ENCODE measurements around the gene GTF3C2. TPM values are rescaled to one million over a fixed set of nuclear protein-coding genes. Genes with fewer than 3 reads are reported as not detected.

The GTF3C2 gene
- polyA plus RNA-seq, 4 donors: 27.4 to 56.1 (median 35.7) TPM

DNA sequence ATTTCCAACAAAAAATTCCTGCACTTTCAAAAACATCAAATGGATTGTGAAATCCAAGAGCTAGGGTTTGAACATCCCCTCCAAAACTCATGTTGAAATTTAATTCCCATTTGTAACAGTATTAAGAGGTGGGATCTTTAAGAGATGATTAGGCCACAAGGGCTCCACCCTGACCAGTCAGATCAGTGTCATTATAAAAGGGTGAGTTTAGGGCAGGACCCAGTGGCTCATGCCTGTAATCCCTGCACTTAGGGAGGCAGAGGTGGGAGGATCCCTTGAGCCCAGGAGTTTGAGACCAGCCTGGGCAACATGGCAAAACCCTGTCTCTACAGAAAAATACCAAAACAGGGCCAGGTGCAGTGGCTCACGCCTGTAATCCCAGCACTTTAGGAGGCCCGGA is 8.9 kb downstream of the GTF3C2 start:
- peaks cover 5 to 30% (median 9%) of the 10 kb centered on the region in 3 donors for H3K36me3 ChIP-seq (ENCODE audit: control insufficient read depth in 3 of 3, insufficient read depth in 2 of 3, low read depth in 1 of 3, low read length in 3 of 3)
- DNase-seq (no peak), FAIRE-seq (no peak)
- 89 to 92% (median 91%) methylated on average over 2 of the region's 2 CpGs for WGBS, 3 donors
- H3K27ac ChIP-seq (ENCODE audit: low read depth in 1 of 3, low read length in 2 of 3): no peak overlapping the region
- no peak overlapping the region for H3K4me3 ChIP-seq (ENCODE audit: low read depth in 1 of 3, low read length in 3 of 3)
- H3K4me1 ChIP-seq (ENCODE audit: control insufficient read depth in 3 of 3, insufficient read depth in 2 of 3, low read depth in 1 of 3, low read length in 2 of 3): no peaks in the 10 kb centered on the region
- no peaks in the 10 kb centered on the region for H3K9me3 ChIP-seq (ENCODE audit: control insufficient read depth in 2 of 2, insufficient read depth in 1 of 2, low read depth in 1 of 2, low read length in 1 of 2)
- no peaks in the 10 kb centered on the region for H3K27me3 ChIP-seq (ENCODE audit: control insufficient read depth in 3 of 3, insufficient read depth in 3 of 3, low read length in 3 of 3)

DNA sequence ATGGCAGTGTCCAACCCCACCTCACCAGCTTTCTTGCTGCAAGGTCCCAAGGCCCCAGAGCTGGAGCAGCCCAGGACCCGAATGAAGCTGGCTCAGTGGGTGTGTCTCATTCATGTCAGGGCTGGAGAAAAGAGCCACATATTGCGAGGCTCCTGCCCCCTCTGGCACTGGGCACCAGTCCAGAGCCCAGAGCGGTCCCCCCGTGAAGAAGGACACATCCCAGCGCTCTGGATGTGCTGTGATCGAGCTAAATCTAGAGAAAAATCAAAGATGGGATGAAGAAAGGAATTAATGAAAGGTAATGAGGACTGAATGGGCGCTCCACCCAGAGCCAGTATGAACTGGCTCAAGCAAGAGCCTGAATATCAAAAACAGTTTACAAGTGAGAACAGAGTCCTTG is 20.4 kb downstream of the GTF3C2 start:
- no peak for DNase-seq
- H3K27ac ChIP-seq (ENCODE audit: low read depth in 1 of 3, low read length in 2 of 3): no peak overlapping the region
- peaks cover 25 to 78% (median 29%) of the 10 kb centered on the region in 3 donors for H3K36me3 ChIP-seq (ENCODE audit: control insufficient read depth in 3 of 3, insufficient read depth in 2 of 3, low read depth in 1 of 3, low read length in 3 of 3)
- WGBS, 3 donors: 96 to 97% (median 96%) methylated on average over 7 of the region's 7 CpGs
- no peak overlapping the region for H3K4me3 ChIP-seq (ENCODE audit: low read depth in 1 of 3, low read length in 3 of 3)
- no peak for FAIRE-seq
- no peaks in the 10 kb centered on the region for H3K27me3 ChIP-seq (ENCODE audit: control insufficient read depth in 3 of 3, insufficient read depth in 3 of 3, low read length in 3 of 3)
- no peaks in the 10 kb centered on the region for H3K9me3 ChIP-seq (ENCODE audit: control insufficient read depth in 2 of 2, insufficient read depth in 1 of 2, low read depth in 1 of 2, low read length in 1 of 2)
- no peaks in the 10 kb centered on the region for H3K4me1 ChIP-seq (ENCODE audit: control insufficient read depth in 3 of 3, insufficient read depth in 2 of 3, low read depth in 1 of 3, low read length in 2 of 3)

DNA sequence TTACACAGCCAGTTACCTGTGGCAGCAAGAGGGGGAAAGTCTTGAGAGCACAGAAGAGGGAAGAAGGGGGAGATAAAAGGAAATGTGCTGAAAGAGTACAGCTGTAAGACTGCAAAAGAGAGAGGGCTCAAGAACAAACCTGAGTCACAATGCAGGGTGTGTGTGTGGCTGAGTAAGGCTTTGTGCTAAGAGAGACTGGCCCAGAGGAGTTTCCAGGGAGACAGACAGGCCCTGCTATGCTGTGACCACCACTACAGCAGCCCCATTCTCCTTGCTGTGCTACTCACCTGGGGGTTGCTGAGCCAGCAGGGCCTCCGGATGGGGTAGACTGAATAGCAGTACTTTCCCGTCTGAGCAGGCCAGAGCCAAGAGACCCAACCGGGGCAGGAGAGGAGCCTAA is 21.3 kb downstream of the GTF3C2 start:
- FAIRE-seq (no peak), DNase-seq (no peak)
- no peaks in the 10 kb centered on the region for H3K4me1 ChIP-seq (ENCODE audit: control insufficient read depth in 3 of 3, insufficient read depth in 2 of 3, low read depth in 1 of 3, low read length in 2 of 3)
- H3K27me3 ChIP-seq (ENCODE audit: control insufficient read depth in 3 of 3, insufficient read depth in 3 of 3, low read length in 3 of 3): no peaks in the 10 kb centered on the region
- no peaks in the 10 kb centered on the region for H3K9me3 ChIP-seq (ENCODE audit: control insufficient read depth in 2 of 2, insufficient read depth in 1 of 2, low read depth in 1 of 2, low read length in 1 of 2)
- no peak overlapping the region for H3K27ac ChIP-seq (ENCODE audit: low read depth in 1 of 3, low read length in 2 of 3)
- H3K4me3 ChIP-seq (ENCODE audit: low read depth in 1 of 3, low read length in 3 of 3): no peak overlapping the region
- 94 to 96% (median 94%) methylated on average over 3 of the region's 3 CpGs for WGBS, 3 donors
- peaks cover 25 to 77% (median 29%) of the 10 kb centered on the region in 3 donors for H3K36me3 ChIP-seq (ENCODE audit: control insufficient read depth in 3 of 3, insufficient read depth in 2 of 3, low read depth in 1 of 3, low read length in 3 of 3)

DNA sequence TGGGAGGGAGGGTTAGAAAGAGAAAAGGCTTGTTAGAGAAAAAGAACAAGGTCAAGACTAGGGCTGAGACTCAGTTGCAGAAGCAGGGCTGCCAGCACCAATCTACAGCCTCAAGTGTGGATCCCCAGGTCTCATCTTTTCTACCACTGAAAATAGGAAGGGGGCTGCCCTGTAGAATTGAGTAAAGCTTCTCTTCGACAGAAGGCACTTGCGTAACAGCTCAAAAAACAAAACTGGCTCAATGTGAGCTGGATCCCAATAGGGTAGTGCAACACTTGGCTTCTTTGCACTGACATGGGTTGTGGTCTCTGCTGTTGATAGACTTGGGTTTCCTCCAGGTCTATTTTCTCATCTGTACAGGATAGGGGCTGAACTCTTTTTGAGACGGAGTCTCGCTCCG is 31.8 kb downstream of the GTF3C2 start:
- Histone ChIP-seq H3K4me1 (ENCODE audit: control insufficient read depth in 3 of 3, insufficient read depth in 2 of 3, low read depth in 1 of 3, low read length in 2 of 3) (peaks cover 3 to 22% (median 12%) of the 10 kb centered on the region in 3 donors), H3K4me3 (ENCODE audit: low read depth in 1 of 3, low read length in 3 of 3) (no peak overlapping the region), H3K9me3 (ENCODE audit: control insufficient read depth in 2 of 2, insufficient read depth in 1 of 2, low read depth in 1 of 2, low read length in 1 of 2) (no peaks in the 10 kb centered on the region), H3K27ac (ENCODE audit: low read depth in 1 of 3, low read length in 2 of 3) (no peak overlapping the region), H3K27me3 (ENCODE audit: control insufficient read depth in 3 of 3, insufficient read depth in 3 of 3, low read length in 3 of 3) (no peaks in the 10 kb centered on the region), H3K36me3 (ENCODE audit: control insufficient read depth in 3 of 3, insufficient read depth in 2 of 3, low read depth in 1 of 3, low read length in 3 of 3) (peaks cover 5 to 32% (median 18%) of the 10 kb centered on the region in 3 donors)
- DNase-seq (no peak), FAIRE-seq (no peak)
- 94 to 97% (median 96%) methylated on average over 5 of the region's 5 CpGs for WGBS, 3 donors

DNA sequence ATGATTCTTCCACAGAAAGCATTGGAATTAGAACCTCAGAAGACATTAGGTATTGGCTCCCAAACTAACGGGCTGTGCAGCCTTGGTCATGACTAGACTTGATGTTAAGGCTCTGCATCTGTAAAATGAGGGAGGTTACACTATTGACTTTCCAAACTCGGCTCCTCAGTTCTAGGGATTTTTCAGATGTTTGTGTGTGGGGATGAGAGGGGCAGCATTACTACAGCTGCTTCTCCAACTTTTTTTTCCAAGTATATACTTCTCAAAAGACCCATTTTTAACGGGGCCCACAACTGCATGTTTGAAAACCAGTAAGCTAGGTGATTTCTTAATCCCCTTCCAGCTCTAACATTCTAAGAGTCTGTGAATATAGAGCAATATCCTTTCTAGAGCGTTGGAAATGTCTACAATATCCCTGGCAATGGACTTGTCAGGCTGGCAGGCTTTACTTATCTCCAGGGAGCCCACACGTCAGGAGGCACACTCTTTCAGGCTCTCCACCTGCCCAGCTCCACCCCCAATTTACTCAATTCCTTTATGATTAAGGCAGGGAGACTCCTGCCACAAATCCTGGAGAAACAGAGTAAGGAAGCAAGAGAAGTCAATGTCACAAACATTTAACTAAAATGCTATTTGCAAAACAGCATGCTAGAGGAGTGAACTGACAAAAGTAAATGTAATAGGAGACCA is 32.8 kb downstream of the GTF3C2 start:
- H3K27ac ChIP-seq (ENCODE audit: low read depth in 1 of 3, low read length in 2 of 3): peak overlapping the region; percentile 86 to 94 (median 91)
- H3K27me3 ChIP-seq (ENCODE audit: control insufficient read depth in 3 of 3, insufficient read depth in 3 of 3, low read length in 3 of 3): no peaks in the 10 kb centered on the region
- peaks cover 5 to 25% (median 13%) of the 10 kb centered on the region in 3 donors for H3K36me3 ChIP-seq (ENCODE audit: control insufficient read depth in 3 of 3, insufficient read depth in 2 of 3, low read depth in 1 of 3, low read length in 3 of 3)
- FAIRE-seq (no peak), DNase-seq (peak; percentile 18 to 50)
- peak overlapping the region; percentile 75 to 90 (median 84) for H3K4me3 ChIP-seq (ENCODE audit: low read depth in 1 of 3, low read length in 3 of 3)
- WGBS, 3 donors: 8 to 17% (median 14%) methylated on average over 5 of the region's 5 CpGs
- H3K9me3 ChIP-seq (ENCODE audit: control insufficient read depth in 2 of 2, insufficient read depth in 1 of 2, low read depth in 1 of 2, low read length in 1 of 2): no peaks in the 10 kb centered on the region
- H3K4me1 ChIP-seq (ENCODE audit: control insufficient read depth in 3 of 3, insufficient read depth in 2 of 3, low read depth in 1 of 3, low read length in 2 of 3): peaks cover 3 to 22% (median 12%) of the 10 kb centered on the region in 3 donors

DNA sequence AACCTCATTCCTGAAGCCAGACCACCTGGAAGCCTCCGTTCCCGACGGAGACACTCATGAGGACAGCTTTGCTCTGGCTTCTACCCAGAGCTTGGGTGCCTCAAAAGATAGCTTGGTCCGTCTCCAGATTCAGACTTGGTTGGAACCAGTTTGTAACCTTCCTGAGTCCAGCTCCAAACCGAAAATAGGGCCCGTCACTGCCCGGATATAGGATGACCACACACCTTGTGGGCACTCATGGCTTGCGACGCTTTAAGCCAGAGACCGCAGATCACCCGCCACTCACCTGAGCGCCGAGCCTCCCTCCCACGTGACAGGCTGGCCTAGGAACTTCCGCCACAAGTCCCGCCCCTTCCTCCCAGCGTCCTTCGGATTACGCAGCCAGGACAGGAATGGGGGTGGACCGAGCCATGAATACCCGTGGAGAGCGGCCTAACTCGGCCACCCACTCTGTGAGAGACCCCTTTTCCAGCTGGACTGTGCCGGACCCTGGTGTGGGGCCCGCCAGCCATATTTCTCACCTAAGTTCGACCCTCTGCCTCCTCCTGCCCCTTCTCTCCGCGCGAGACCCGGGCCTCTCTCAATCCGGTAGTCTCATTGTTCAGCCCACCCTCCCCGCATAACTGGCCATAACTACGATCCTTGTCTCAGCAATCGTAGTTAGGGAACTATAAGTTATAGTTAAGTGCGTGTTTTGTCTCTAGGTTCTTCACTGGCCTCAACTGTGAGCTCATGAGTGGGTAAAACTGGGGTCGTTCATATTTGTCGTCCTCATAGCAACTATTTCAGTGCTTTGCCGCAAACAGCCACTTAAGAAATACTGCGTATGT is 33.6 kb downstream of the GTF3C2 start, which contains the start of gene MPV17:
TSS of gene MPV17 (minus strand) at position 332 of the 830 bp plus-strand sequence. CDS start 580 bp downstream, outside the sequence.
- no peaks in the 10 kb centered on the region for H3K9me3 ChIP-seq (ENCODE audit: control insufficient read depth in 2 of 2, insufficient read depth in 1 of 2, low read depth in 1 of 2, low read length in 1 of 2)
- H3K4me3 ChIP-seq (ENCODE audit: low read depth in 1 of 3, low read length in 3 of 3): peak within 1 kb of the TSS; percentile 75 to 90 (median 84)
- no peaks in the 10 kb centered on the region for H3K27me3 ChIP-seq (ENCODE audit: control insufficient read depth in 3 of 3, insufficient read depth in 3 of 3, low read length in 3 of 3)
- no peak for FAIRE-seq
- H3K4me1 ChIP-seq (ENCODE audit: control insufficient read depth in 3 of 3, insufficient read depth in 2 of 3, low read depth in 1 of 3, low read length in 2 of 3): peaks cover 3 to 22% (median 12%) of the 10 kb centered on the region in 3 donors
- WGBS, 3 donors: 0 to 1% (median 0%) methylated on average over 39 of the region's 39 CpGs
- H3K27ac ChIP-seq (ENCODE audit: low read depth in 1 of 3, low read length in 2 of 3): peak within 1 kb of the TSS; percentile 86 to 94 (median 91)
- H3K36me3 ChIP-seq (ENCODE audit: control insufficient read depth in 3 of 3, insufficient read depth in 2 of 3, low read depth in 1 of 3, low read length in 3 of 3): peaks cover 5 to 21% (median 10%) of the 10 kb centered on the region in 3 donors
- DNase-seq: peak; percentile 96

DNA sequence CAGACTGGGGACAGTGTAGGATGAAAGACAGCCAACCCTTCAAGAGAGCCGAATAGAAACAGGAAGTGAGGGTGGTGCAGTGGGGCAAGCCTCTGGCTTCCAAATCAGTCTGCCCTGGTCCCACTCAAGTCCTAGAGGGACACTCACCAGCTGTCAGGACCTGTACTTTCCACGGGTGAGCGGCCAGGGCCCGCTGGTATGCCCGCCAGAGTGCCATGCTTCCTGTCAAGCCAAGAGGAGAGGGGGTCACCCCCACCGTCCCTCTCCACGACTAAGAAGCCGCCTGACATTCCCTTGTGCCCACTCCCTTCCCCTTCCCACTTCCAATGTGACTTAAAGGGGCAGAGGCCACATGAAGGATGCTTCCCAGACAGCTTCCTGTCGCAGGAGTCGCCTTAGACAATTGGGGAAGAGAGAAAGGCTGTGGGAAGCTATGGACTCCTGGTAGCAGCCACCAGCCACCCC is 34.2 kb downstream of the GTF3C2 start:
- FAIRE-seq (no peak), DNase-seq (peak in 1 of 2 donors; percentile 56)
- Histone ChIP-seq H3K27me3 (ENCODE audit: control insufficient read depth in 3 of 3, insufficient read depth in 3 of 3, low read length in 3 of 3) (no peaks in the 10 kb centered on the region), H3K27ac (ENCODE audit: low read depth in 1 of 3, low read length in 2 of 3) (peak overlapping the region in 2 of 3 donors; percentile 91 to 94), H3K36me3 (ENCODE audit: control insufficient read depth in 3 of 3, insufficient read depth in 2 of 3, low read depth in 1 of 3, low read length in 3 of 3) (peaks cover 5 to 20% (median 10%) of the 10 kb centered on the region in 3 donors), H3K4me3 (ENCODE audit: low read depth in 1 of 3, low read length in 3 of 3) (peak overlapping the region; percentile 75 to 90 (median 84)), H3K9me3 (ENCODE audit: control insufficient read depth in 2 of 2, insufficient read depth in 1 of 2, low read depth in 1 of 2, low read length in 1 of 2) (no peaks in the 10 kb centered on the region), H3K4me1 (ENCODE audit: control insufficient read depth in 3 of 3, insufficient read depth in 2 of 3, low read depth in 1 of 3, low read length in 2 of 3) (peaks cover 3 to 22% (median 12%) of the 10 kb centered on the region in 3 donors)
- 1% methylated on average over 10 of the region's 10 CpGs for WGBS, 3 donors

DNA sequence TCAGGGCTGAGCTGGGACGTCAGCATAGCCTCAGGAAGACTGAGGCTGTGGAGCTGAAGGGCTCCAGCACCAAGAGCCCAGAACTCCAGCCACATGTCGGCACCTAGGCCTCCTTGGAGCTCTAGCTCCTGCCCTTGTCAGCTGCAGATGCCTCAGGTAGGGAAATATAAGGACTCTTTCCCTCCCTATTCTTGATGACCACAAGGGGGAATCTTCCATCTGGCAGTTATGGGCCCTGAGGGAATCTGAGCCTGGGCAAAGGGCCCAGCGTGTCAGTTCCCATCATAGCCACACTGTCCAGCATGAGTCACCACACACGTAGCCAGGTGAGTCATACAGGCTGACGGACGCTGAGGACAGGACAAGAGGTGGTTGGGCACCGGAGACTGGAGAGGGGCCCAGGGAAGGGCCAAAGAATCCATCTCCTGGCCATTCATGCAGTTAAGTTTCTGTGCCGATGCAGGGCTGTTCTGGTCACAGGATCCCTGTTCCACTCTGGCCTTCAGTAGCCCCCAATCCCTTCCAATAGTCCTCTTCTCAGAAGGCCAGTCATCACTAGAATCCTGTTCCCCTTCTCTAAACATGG is 35.5 kb downstream of the GTF3C2 start:
- DNase-seq: peak; percentile 86 to 87
- 45 to 59% (median 58%) methylated on average over 8 of the region's 8 CpGs for WGBS, 3 donors
- FAIRE-seq: no peak
- no peaks in the 10 kb centered on the region for H3K27me3 ChIP-seq (ENCODE audit: control insufficient read depth in 3 of 3, insufficient read depth in 3 of 3, low read length in 3 of 3)
- H3K9me3 ChIP-seq (ENCODE audit: control insufficient read depth in 2 of 2, insufficient read depth in 1 of 2, low read depth in 1 of 2, low read length in 1 of 2): no peaks in the 10 kb centered on the region
- peaks cover 3 to 22% (median 12%) of the 10 kb centered on the region in 3 donors for H3K4me1 ChIP-seq (ENCODE audit: control insufficient read depth in 3 of 3, insufficient read depth in 2 of 3, low read depth in 1 of 3, low read length in 2 of 3)
- peak overlapping the region in 1 of 3 donors; percentile 90 for H3K4me3 ChIP-seq (ENCODE audit: low read depth in 1 of 3, low read length in 3 of 3)
- H3K27ac ChIP-seq (ENCODE audit: low read depth in 1 of 3, low read length in 2 of 3): peak overlapping the region in 1 of 3 donors; percentile 91
- peaks cover 0 to 21% (median 2%) of the 10 kb centered on the region in 3 donors for H3K36me3 ChIP-seq (ENCODE audit: control insufficient read depth in 3 of 3, insufficient read depth in 2 of 3, low read depth in 1 of 3, low read length in 3 of 3)

Measured in small intestine (tissue), 7 donors.